Loucy (cell line): Measurements from ENCODE around the gene KRT3.

Experiments used
- H2AFZ ChIP-seq: fragments of 200-600 bp; sonication (generic); 2 replicates; pipeline ENCODE4 v1.6.0; 2016; ENCODE audit warnings: antibody characterized with exemption, mild to moderate bottlenecking, low read length, moderate library complexity
- H3F3A ChIP-seq: fragments of 200-600 bp; 2 replicates; pipeline ENCODE4 v1.6.0; 2016; ENCODE audit warnings: antibody characterized with exemption, low read depth, mild to moderate bottlenecking
- H3K27me3 ChIP-seq: fragments of 200-600 bp; sonication (generic); 2 replicates; pipeline ENCODE4 v1.6.1; 2014; ENCODE audit warnings: low read length, mild to moderate bottlenecking; ENCODE audit not compliant: insufficient read depth, poor library complexity, severe bottlenecking
- H3K36me3 ChIP-seq: fragments of 200-600 bp; sonication (generic); 2 replicates; pipeline ENCODE4 v1.6.1; 2016; ENCODE audit warnings: low read length; ENCODE audit not compliant: insufficient read depth
- H3K4me1 ChIP-seq: fragments of 200-600 bp; sonication (generic); 2 replicates; pipeline ENCODE4 v1.5.1; 2014; ENCODE audit warnings: low read length, mild to moderate bottlenecking; ENCODE audit not compliant: insufficient read depth, poor library complexity, severe bottlenecking
- H3K4me2 ChIP-seq: fragments of 200-600 bp; sonication (generic); 2 replicates; pipeline ENCODE4 v1.6.0; 2014; ENCODE audit warnings: antibody characterized with exemption, low read length, low read depth, mild to moderate bottlenecking; ENCODE audit not compliant: poor library complexity, severe bottlenecking
- H3K4me3 ChIP-seq: fragments of 200-600 bp; sonication (generic); 2 replicates; pipeline ENCODE4 v1.5.1; 2014; ENCODE audit warnings: low read length, mild to moderate bottlenecking, mixed read lengths; ENCODE audit not compliant: poor library complexity, severe bottlenecking
- H3K79me2 ChIP-seq: fragments of 200-600 bp; sonication (generic); 2 replicates; pipeline ENCODE4 v1.6.1; 2014; ENCODE audit warnings: low read length; ENCODE audit not compliant: insufficient read depth
- H3K9ac ChIP-seq: fragments of 200-600 bp; sonication (generic); 2 replicates; pipeline ENCODE4 v1.6.0; 2014; ENCODE audit warnings: mild to moderate bottlenecking, low read depth, low read length, moderate library complexity; ENCODE audit not compliant: poor library complexity, severe bottlenecking
- H3K9me2 ChIP-seq: fragments of 200-600 bp; sonication (generic); replicated peaks from 2 replicates; pipeline ENCODE4 v1.6.1; 2016; ENCODE audit warnings: low read depth, low read length, mixed read lengths
- H3K9me3 ChIP-seq: fragments of 200-600 bp; sonication (generic); 2 replicates; pipeline ENCODE4 v1.6.1; 2014; ENCODE audit warnings: mild to moderate bottlenecking, antibody characterized with exemption, low read length, low read depth; ENCODE audit not compliant: insufficient read depth
- H4K20me1 ChIP-seq: fragments of 200-600 bp; sonication (generic); 2 replicates; pipeline ENCODE4 v1.6.0; 2014; ENCODE audit warnings: antibody characterized with exemption, low read length, mild to moderate bottlenecking; ENCODE audit not compliant: insufficient read depth, poor library complexity, severe bottlenecking
- EZH2phosphoT487 ChIP-seq: fragments of 200-600 bp; IDR thresholded peaks from 2 replicates; pipeline ENCODE4 v1.6.1; 2018; ENCODE audit warnings: antibody characterized with exemption, mild to moderate bottlenecking, moderate library complexity, borderline replicate concordance
- TF ChIP-seq, protein P1 (sequence below): fragments of 200-600 bp; sonication (generic); conservative IDR thresholded peaks from 2 replicates; pipeline ENCODE4 v1.5.1; 2014; ENCODE audit warnings: mild to moderate bottlenecking, antibody characterized with exemption, low read length

The KRT3 gene

DNA sequence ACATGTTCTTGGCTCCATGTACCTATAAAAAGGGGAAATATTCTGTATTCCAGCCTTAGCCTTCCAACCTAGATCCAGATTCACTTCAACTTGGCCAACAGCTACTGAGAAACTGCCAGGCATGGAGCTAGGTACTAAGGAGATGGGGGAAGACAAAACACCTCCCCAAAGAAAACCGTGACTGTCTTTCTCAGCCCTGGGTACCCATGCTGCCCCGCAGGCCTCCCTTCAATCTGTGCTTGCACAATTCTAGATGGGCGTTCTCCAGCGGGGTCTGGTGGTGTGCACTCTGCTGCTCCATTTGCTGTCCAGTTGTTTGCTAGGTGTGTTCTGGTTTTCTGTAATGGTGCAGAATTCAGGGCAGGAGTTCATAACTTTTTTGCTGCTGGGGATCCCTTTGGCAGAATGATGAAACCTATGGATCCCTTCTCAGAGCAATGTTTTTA is 18.8 kb upstream of the KRT3 start:
- Histone ChIP-seq H4K20me1 (no peaks in the 10 kb centered on the region), H3K4me3 (no peak overlapping the region), H3K27me3 (no peaks in the 10 kb centered on the region), H3K4me1 (no peaks in the 10 kb centered on the region), H3K9me3 (no peaks in the 10 kb centered on the region), H3K36me3 (no peaks in the 10 kb centered on the region), H3K9me2 (no peaks in the 10 kb centered on the region), H3F3A (no peaks in the 10 kb centered on the region), H3K9ac (no peak overlapping the region), H3K79me2 (no peaks in the 10 kb centered on the region), H2AFZ (no peak overlapping the region), H3K4me2 (no peak overlapping the region)
- TF ChIP-seq, protein P1, sequence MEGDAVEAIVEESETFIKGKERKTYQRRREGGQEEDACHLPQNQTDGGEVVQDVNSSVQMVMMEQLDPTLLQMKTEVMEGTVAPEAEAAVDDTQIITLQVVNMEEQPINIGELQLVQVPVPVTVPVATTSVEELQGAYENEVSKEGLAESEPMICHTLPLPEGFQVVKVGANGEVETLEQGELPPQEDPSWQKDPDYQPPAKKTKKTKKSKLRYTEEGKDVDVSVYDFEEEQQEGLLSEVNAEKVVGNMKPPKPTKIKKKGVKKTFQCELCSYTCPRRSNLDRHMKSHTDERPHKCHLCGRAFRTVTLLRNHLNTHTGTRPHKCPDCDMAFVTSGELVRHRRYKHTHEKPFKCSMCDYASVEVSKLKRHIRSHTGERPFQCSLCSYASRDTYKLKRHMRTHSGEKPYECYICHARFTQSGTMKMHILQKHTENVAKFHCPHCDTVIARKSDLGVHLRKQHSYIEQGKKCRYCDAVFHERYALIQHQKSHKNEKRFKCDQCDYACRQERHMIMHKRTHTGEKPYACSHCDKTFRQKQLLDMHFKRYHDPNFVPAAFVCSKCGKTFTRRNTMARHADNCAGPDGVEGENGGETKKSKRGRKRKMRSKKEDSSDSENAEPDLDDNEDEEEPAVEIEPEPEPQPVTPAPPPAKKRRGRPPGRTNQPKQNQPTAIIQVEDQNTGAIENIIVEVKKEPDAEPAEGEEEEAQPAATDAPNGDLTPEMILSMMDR, result no peak
- TF ChIP-seq EZH2phosphoT487, result no peak

DNA sequence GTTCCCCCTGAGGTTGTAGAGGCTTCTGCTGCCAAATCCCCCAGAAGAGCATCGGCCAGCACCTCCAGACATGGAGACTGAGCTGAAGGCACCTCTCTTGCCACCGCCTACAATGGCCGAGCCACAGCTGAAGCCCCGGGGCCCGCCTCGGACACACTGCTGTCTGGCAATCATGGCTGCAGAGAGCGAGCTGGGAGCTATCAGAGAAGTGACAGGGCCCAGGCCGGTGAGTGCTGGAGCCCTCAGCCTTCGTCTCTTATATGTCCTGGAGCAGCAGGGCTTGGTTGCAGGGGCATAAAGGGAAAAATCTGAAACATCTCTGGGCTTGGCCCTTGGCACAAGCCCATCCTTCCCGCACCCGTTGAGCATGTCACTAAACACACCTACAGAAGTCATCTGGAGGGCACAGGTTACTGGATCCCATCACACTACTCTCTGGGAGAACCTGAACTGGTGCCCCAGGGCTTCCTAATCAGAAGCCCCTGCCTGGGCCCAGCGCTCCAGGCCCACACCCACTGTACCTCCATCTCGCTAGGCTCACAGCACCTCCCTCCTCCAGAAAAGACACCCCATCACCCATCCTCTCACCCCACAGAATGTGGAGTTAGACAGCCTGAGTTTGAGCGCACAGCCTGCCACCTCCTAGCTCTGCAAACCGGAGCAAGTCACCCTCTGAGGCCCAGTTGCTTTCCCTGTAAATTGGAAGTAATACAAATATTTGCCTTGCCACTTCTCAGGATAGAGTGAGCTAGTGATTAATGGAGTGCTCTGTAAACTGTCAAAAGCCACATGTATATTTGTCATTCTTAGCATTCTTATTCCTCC is 18.2 kb upstream of the KRT3 start, which contains the start of gene KRT4:
KRT4 (minus strand) TSS at position 232 of the 825 bp plus-strand sequence; CDS start at position 174, 58 bp downstream.
- Histone ChIP-seq H4K20me1 (no peaks in the 10 kb centered on the region), H2AFZ (no peak within 1 kb of the TSS), H3K9ac (no peak within 1 kb of the TSS), H3K27me3 (no peaks in the 10 kb centered on the region), H3F3A (no peaks in the 10 kb centered on the region), H3K4me3 (no peak within 1 kb of the TSS), H3K79me2 (no peaks in the 10 kb centered on the region), H3K9me3 (no peaks in the 10 kb centered on the region), H3K9me2 (no peaks in the 10 kb centered on the region), H3K4me2 (no peak within 1 kb of the TSS), H3K4me1 (no peaks in the 10 kb centered on the region), H3K36me3 (no peaks in the 10 kb centered on the region)
- TF ChIP-seq, protein P1, result no peak
- TF ChIP-seq EZH2phosphoT487, result no peak

DNA sequence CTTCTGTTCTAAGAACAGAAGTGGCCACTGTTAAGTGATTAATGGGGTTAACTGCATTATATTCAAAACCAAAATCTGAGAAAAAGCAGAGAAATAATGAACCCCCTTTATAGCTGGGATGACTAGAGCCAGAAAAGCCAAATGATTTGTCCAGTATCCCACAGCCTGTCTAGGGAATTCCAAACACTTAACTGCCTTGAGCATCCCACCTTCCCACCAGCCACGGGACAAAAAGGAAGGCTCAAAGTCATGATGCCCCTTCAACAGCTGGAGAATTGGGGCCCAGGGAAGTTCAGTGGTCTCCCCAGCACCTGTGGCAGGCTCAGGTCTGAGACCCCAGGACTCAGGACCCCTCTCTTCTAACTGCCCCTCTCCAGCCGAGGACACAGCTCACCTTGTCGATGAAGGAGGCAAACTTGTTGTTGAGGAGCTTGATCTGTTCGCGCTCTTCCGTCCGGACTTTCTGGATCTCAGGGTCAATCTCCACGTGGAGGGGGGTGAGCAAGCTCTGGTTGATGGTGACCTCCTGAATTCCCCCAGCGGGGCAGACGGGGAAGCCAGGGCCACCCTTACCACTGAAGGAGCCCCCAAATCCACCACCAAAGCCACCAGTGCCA is 17.4 kb upstream of the KRT3 start:
- H3K36me3 ChIP-seq, result no peaks in the 10 kb centered on the region
- H3K4me1 ChIP-seq, result no peaks in the 10 kb centered on the region
- no peak overlapping the region for H3K9ac ChIP-seq
- H3K79me2 ChIP-seq, result no peaks in the 10 kb centered on the region
- no peaks in the 10 kb centered on the region for H3K9me2 ChIP-seq
- H3K4me2 ChIP-seq, result no peak overlapping the region
- no peaks in the 10 kb centered on the region for H4K20me1 ChIP-seq
- no peaks in the 10 kb centered on the region for H3K9me3 ChIP-seq
- TF ChIP-seq, protein P1, result no peak
- TF ChIP-seq EZH2phosphoT487, result no peak
- no peak overlapping the region for H2AFZ ChIP-seq
- H3F3A ChIP-seq, result no peaks in the 10 kb centered on the region
- H3K4me3 ChIP-seq, result no peak overlapping the region
- H3K27me3 ChIP-seq, result no peaks in the 10 kb centered on the region
